Right atrium auricular region (tissue), 2 donors: ENCODE data around the gene CPEB4. TPM values are rescaled to one million over a fixed set of nuclear protein-coding genes. Genes with fewer than 3 reads are reported as not detected.
A peak's percentile ranks its signal among the peaks of the same experiment; 100 is the strongest.

Source experiments
- DNase-seq: peaks from one replicate; pipeline ENCODE4 v3.0.0-alpha.2; 2019; ENCODE audit warnings: low spot score
- H3K27ac ChIP-seq, 2 donors: fragments of 200-600 bp; sonication (generic); 1 replicate in 1 of 2; 2 replicates in 1 of 2; pipeline ENCODE4 v1.5.1; 2016 to 2019
- H3K27me3 ChIP-seq, 2 donors: fragments of 200-600 bp; sonication (generic); one replicate each; pipeline versions ENCODE4 v1.5.1 to v1.6.0; 2017 to 2019
- H3K36me3 ChIP-seq: fragments of 200-600 bp; sonication (generic); one replicate; pipeline ENCODE4 v1.5.1; 2016
- H3K4me1 ChIP-seq, 2 donors: fragments of 200-600 bp; sonication (generic); one replicate each; pipeline versions ENCODE4 v1.5.1 to v1.6.0; 2017 to 2019
- H3K4me3 ChIP-seq, 2 donors: fragments of 200-600 bp; sonication (generic); 1 replicate in 1 of 2; 2 replicates in 1 of 2; pipeline ENCODE4 v1.5.1; 2017 to 2019; ENCODE audit warnings: mild to moderate bottlenecking in 1 of 2, moderate library complexity in 1 of 2
- H3K9me3 ChIP-seq, 2 donors: fragments of 200-600 bp; sonication (generic); one replicate each; pipeline ENCODE4 v1.5.1; 2019
- total RNA-seq, 2 donors: library from RNA; depleted of rRNA; stranded (reverse); fragments of >200 nt; gene quantifications; one replicate each; pipeline ENCODE4 v1.1.0, GENCODE V29; 2016
- TF ChIP-seq, protein P1 (sequence below), 2 donors: fragments of 200-600 bp; sonication (generic); IDR thresholded peaks; one replicate each; pipeline ENCODE4 v1.5.1; 2019; ENCODE audit warnings: antibody characterized with exemption in 2 of 2

CPEB4 gene
- total RNA-seq, 2 donors from 2014 or later: 79.5 to 127 TPM

DNA sequence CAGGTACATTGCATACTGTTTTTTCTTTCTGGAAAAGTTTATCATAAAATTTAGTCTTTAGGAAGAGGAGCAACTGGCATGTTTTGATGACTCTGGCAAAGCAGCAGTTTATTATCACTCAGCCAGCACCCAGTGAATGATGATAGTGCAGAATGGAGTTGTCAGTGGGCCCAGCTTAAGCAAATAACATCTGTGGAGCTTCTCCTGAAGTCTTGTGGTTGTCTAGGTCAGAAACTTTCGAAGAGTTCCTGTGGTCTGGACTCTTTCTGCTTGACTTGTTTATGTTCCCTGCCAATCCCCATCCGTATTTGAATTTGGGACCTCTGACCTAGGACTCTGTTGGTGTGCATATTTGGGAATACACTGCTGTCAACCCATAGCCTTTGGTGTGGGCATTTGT is 62.7 kb downstream of the CPEB4 start:
- peaks cover 76% of the 10 kb centered on the region for H3K36me3 ChIP-seq
- H3K9me3 ChIP-seq: no peaks in the 10 kb centered on the region
- H3K4me3 ChIP-seq: no peak overlapping the region
- H3K27me3 ChIP-seq: no peaks in the 10 kb centered on the region
- no peak for DNase-seq
- peak overlapping the region in 1 of 2 donors; percentile 7 for H3K27ac ChIP-seq
- H3K4me1 ChIP-seq: peaks cover 0 to 8% of the 10 kb centered on the region in 2 donors
- TF ChIP-seq, protein P1, sequence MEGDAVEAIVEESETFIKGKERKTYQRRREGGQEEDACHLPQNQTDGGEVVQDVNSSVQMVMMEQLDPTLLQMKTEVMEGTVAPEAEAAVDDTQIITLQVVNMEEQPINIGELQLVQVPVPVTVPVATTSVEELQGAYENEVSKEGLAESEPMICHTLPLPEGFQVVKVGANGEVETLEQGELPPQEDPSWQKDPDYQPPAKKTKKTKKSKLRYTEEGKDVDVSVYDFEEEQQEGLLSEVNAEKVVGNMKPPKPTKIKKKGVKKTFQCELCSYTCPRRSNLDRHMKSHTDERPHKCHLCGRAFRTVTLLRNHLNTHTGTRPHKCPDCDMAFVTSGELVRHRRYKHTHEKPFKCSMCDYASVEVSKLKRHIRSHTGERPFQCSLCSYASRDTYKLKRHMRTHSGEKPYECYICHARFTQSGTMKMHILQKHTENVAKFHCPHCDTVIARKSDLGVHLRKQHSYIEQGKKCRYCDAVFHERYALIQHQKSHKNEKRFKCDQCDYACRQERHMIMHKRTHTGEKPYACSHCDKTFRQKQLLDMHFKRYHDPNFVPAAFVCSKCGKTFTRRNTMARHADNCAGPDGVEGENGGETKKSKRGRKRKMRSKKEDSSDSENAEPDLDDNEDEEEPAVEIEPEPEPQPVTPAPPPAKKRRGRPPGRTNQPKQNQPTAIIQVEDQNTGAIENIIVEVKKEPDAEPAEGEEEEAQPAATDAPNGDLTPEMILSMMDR (IDR thresholded peaks at IDR 0.05): no peak

DNA sequence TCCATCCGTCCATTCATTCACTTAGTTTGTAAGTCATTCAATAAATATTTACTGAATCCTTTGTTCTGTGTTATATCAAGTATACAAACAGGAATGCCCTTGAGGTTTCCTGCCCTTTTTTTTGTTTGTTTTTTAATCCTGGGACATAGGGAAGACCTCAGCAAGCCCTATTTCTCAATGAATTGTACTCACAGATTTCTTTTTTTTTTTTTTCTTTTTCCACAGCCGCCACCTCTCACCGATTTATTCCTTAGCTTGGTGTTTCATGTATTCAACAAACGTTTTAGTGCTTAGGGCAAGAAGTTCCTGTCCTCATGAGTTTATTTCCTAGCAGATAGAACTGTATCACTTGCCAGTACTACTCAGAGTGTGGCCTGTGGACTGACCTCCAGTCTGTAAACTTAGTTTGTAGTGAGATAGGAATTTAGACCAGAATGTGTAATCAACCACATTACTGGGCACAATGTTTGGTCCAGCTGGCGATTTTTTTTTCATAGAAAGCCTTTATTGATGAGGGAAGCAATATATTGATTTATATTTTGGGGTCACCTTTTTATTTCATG is 65.5 kb downstream of the CPEB4 start:
- no peak for DNase-seq
- H3K4me3 ChIP-seq: no peak overlapping the region
- peaks cover 75% of the 10 kb centered on the region for H3K36me3 ChIP-seq
- H3K27me3 ChIP-seq: no peaks in the 10 kb centered on the region
- H3K4me1 ChIP-seq: peaks cover 0 to 11% of the 10 kb centered on the region in 2 donors
- TF ChIP-seq, protein P1 (IDR thresholded peaks at IDR 0.05): no peak
- no peaks in the 10 kb centered on the region for H3K9me3 ChIP-seq
- H3K27ac ChIP-seq: peak overlapping the region; percentile 76 to 77

DNA sequence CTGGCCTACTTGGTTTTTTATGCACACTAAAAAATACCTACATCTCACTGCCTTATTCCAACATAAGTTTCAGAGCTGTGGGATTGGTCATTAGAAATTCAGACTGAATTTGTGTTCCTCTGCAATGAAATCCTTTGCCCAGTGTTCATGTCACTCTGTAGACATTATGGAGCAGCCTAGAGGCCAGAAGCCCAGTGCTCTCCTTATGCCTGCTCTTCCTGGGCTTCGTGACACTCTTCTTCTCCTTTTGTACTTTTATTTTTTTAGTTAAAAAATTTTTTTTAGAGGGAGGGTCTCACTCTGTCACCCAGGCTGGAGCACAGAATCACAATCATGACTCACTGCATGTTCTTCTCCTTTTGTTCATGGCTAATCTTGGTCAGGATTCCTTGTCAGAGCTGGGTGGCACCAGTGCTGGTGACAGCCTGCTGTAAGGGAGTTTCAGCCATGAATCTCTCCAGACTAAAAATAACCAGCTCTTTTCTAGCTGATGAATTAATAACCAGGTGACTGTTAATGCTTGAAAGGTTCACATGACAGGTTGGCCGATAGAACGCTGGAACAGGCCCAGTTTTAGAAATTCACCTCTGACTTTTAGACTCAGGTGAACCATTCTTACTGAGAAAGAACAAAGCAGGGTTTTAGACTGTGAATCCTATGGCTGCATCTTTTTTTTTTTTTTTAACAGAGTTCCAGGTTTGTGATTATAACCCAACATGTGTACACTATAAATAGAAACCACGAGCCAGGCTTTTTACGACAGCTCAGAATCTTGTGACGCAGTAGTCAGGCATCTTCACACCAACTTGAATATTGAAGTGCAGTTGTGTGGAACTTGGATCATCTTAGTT is 66.7 kb downstream of the CPEB4 start:
- no peaks in the 10 kb centered on the region for H3K27me3 ChIP-seq
- peaks cover 0 to 11% of the 10 kb centered on the region in 2 donors for H3K4me1 ChIP-seq
- H3K4me3 ChIP-seq: no peak overlapping the region
- peak overlapping the region; percentile 76 to 77 for H3K27ac ChIP-seq
- no peak for DNase-seq
- H3K36me3 ChIP-seq: peaks cover 68% of the 10 kb centered on the region
- no peaks in the 10 kb centered on the region for H3K9me3 ChIP-seq
- TF ChIP-seq, protein P1 (IDR thresholded peaks at IDR 0.05): no peak

DNA sequence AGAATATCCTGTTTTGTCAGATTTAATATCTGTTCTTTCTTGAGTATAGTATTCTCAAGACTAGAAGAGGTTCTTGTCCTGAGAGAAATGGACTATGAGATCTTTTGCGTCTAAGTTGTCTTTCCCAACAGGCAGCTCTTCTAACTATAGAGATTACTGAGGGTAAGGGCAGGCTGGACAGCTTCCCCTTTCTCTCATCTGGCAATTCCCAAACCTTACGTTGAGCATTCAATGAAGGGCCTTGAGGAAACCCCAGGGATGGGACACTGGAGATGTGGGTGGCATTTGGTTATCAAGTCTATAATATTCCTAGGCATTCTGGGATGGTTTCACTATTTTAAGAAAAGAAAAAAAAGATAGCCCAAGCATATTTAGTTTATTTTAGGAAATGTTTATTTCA is 72.8 kb downstream of the CPEB4 start:
- TF ChIP-seq, protein P1 (IDR thresholded peaks at IDR 0.05): no peak
- Histone ChIP-seq H3K9me3 (no peaks in the 10 kb centered on the region), H3K27ac (peak overlapping the region in 1 of 2 donors; percentile 87), H3K27me3 (no peaks in the 10 kb centered on the region), H3K4me1 (peaks cover 0 to 1% of the 10 kb centered on the region in 2 donors), H3K4me3 (no peak overlapping the region), H3K36me3 (peaks cover 22% of the 10 kb centered on the region)
- no peak for DNase-seq

DNA sequence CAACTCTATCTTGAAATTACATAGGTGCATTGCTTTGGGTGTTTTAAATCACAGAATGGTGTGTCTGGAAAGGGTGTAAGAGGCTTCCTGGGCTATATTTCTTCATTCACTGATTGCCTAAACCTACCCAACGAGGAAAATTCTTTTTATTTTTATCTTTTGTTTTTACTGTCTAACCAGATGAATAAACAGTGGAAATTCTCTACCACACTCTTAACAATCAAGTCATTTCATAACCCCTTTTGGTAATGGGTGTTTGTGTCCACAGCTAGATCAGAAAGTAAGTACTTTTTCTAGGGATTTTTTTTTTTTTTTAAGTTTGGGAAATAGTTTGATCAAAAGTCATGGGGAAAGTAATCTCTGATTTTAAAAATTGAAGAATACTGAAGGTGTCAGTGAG is 73.3 kb downstream of the CPEB4 start:
- Histone ChIP-seq H3K4me1 (no peaks in the 10 kb centered on the region), H3K9me3 (no peaks in the 10 kb centered on the region), H3K4me3 (no peak overlapping the region), H3K27ac (peak overlapping the region in 1 of 2 donors; percentile 87), H3K36me3 (peaks cover 18% of the 10 kb centered on the region), H3K27me3 (no peaks in the 10 kb centered on the region)
- TF ChIP-seq, protein P1 (IDR thresholded peaks at IDR 0.05): no peak
- DNase-seq: no peak
